ENCODE results near the gene PALLD. TPM values are rescaled to one million over a fixed set of nuclear protein-coding genes. Genes with fewer than 3 reads are reported as not detected.

The PALLD gene
- 53.9 to 93.2 TPM (median 69.1 TPM) in 5 replicates for total RNA-seq (2022; extraction: Qiagen RNA extraction)

GRCh38 chr4:168496834-168497233 is at the start of gene PALLD:
TSS of gene PALLD (plus strand) at chr4:168497052.

Other genes starting within 250 kb of the PALLD start
- gene DDX60, start 178.3 kb upstream of the PALLD start, total RNA-seq (2022; extraction: Qiagen RNA extraction): 1.9 to 2.7 TPM (median 2.3 TPM) in 5 replicates
- 9.8 to 13.8 TPM (median 12.0 TPM) in 5 replicates for gene DDX60L, start 16.6 kb upstream of the PALLD start, total RNA-seq (2022; extraction: Qiagen RNA extraction)